Posterior vena cava (tissue), 2 donors: ENCODE results near the gene UNK. TPM values are rescaled to one million over a fixed set of nuclear protein-coding genes. Genes with fewer than 3 reads are reported as not detected.
A peak's percentile ranks its signal among the peaks of the same experiment; 100 is the strongest.

Experiments
- DNase-seq: peaks from one replicate; pipeline ENCODE4 v3.0.0-alpha.2; 2020; ENCODE audit warnings: low spot score
- intact Hi-C, 2 donors: fragments of 100-400 bp; cut with DNase I; formaldehyde crosslinking; loops; one replicate each; pipeline versions ENCODE4 v1.14.1 to v1.14.2; 2022 to 2023
- long read RNA-seq, 2 donors: library from polyadenylated mRNA; unstranded; transcript quantifications; one replicate each; pipeline ENCODE4 v2.0.0, GENCODE V29; 2020 to 2021
- total RNA-seq, 2 donors: library from RNA; stranded (reverse); fragmentation: NEBNext Ultra II Directional; extraction: Animal tissue kit (Norgen Biotek cat#: 25700); gene quantifications; one replicate each; pipeline ENCODE4 v1.2.1, GENCODE V29; 2021
- donor health status: DM: yes; HTN: yes; CAD: no.
- donor health status: DM: yes; HTN: yes; CAD: no.

The UNK gene, protein sequence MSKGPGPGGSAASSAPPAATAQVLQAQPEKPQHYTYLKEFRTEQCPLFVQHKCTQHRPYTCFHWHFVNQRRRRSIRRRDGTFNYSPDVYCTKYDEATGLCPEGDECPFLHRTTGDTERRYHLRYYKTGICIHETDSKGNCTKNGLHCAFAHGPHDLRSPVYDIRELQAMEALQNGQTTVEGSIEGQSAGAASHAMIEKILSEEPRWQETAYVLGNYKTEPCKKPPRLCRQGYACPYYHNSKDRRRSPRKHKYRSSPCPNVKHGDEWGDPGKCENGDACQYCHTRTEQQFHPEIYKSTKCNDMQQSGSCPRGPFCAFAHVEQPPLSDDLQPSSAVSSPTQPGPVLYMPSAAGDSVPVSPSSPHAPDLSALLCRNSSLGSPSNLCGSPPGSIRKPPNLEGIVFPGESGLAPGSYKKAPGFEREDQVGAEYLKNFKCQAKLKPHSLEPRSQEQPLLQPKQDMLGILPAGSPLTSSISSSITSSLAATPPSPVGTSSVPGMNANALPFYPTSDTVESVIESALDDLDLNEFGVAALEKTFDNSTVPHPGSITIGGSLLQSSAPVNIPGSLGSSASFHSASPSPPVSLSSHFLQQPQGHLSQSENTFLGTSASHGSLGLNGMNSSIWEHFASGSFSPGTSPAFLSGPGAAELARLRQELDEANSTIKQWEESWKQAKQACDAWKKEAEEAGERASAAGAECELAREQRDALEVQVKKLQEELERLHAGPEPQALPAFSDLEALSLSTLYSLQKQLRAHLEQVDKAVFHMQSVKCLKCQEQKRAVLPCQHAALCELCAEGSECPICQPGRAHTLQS
- total RNA-seq, result 10 to 100 TPM; 23.3 to 32.9 TPM
- long read RNA-seq, donor 1, partial matches to known transcripts, result 2 of 6 reads
- long read RNA-seq, donor 1, other reads (novel, unspliced or antisense), result 0 of 6 reads
- long read RNA-seq, donor 2, transcript UNK-202 (4 exons, 1,312 nt), result major isoform, 6 of 8 reads
- long read RNA-seq, donor 2, partial matches to known transcripts, result 0 of 8 reads
- long read RNA-seq, donor 2, other reads (novel, unspliced or antisense), result 2 of 8 reads

DNA sequence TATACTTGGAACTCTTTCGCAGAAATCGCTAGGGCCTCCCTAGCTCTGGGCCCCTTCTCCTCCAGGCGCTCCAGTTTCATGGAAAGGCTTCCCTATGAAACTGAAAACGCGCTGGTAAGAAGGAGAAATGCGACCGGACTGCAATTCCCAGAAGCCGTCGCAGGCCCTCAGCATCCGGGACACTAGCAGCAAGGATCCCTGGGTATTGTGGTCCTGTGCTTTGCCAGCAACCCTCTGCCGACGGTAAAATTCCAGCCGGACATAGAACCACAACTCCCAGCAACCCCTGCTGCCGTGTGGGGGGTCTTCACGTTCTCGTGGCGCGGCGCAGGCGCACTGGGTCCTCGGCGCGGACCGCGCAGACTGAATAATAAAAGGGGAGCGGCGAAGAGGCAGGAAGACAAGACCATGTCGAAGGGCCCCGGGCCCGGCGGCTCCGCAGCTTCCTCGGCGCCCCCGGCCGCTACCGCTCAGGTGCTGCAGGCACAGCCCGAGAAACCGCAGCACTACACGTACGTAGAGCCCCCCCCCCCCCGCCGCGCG lies at the start of gene UNK:
UNK (plus strand) TSS at position 334 of the 543 bp plus-strand sequence; CDS start at position 409, 75 bp downstream.
- intact Hi-C loops, result loop anchor here in 1 of 2 donors (5.0 kb wide), 1 partner anchor 43 kb away; no protein-coding TSS in a partner anchor
- peak; percentile 99 for DNase-seq

DNA sequence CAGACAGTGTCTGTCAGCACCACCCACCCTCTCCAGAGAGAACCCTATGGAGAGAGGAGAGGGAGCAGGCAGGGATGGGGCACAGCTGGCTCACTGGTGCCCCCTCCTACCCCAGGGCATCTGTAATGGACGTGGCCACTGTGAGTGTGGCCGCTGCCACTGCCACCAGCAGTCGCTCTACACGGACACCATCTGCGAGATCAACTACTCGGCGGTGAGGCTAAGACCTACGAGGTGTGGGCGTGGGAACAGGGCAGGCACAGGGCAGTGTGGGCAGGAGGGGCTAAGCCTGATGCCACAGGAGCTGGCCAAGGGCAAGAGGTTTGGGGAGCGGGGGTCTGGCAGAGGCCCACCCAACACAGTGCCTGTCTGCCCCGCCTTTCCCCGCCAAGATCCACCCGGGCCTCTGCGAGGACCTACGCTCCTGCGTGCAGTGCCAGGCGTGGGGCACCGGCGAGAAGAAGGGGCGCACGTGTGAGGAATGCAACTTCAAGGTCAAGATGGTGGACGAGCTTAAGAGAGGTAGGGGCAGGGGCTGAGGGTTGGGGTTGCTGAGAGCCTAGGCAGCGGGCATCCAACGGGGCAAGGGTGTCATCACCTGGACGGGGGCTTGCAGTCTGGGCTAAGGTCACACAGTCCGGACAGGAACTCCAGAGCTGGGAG lies 48.3 kb upstream of the UNK start:
- no peak for DNase-seq
- intact Hi-C loops, result no loop called here

DNA sequence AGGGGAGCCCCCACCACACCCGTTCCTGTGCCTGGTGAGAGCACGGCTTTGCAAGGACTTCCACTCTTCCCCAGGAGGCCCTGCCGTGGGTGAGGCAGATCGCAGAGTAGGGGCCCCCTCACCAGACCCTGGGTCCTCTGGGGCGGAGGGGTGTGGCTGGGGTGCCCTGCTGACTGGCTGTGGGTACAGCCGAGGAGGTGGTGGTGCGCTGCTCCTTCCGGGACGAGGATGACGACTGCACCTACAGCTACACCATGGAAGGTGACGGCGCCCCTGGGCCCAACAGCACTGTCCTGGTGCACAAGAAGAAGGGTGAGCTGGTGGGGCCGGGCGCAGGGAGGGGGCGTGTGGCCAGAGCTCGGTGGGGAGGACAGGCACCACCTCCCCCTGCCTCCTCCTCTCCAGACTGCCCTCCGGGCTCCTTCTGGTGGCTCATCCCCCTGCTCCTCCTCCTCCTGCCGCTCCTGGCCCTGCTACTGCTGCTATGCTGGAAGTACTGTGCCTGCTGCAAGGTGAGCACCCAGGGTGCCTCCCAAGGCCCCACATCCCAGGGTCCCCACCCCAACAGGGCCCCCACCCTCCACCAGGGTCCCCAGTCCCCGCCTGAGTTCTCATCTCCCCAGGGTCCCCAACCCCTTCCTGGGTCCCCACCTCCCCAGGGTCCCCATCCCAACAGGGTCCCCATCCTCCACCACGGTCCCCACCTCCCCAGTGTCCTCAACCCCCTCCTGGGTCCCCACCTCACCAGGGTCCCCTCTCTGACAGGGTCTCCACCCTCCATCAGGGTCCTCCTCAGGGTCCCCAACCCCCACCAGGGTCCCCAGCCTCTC lies 47.3 kb upstream of the UNK start:
- DNase-seq, result no peak
- intact Hi-C loops, result no loop called here

DNA sequence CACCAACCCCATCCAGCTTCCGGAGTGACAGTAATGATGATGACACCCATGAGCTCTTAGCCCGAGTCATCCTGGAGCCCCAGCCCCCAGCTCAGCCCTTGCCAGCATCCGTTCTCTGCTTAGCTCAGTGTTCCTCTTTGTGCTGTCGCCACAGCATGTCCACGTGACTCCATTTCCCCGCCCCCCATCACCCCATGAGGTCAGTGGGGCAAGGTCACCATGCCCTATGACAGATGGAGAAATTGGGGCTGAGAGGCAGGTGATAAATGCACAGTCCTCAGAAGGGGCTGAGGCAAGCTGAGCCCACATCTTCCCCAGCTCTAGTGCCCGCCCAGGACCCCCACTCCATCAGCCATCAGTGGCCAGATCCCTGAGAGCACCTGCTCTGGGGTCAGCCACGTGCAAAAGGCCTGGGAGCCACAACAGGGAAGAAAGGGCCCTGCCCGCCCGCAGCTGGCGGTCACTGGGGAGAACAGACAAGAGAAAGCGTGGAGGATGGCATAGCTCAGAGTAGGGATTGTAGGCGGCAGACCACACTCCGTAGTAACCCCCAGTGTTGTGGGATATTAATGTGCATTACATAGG lies 46.3 kb upstream of the UNK start:
- DNase-seq, result peak; percentile 93
- intact Hi-C loops, result no loop called here

DNA sequence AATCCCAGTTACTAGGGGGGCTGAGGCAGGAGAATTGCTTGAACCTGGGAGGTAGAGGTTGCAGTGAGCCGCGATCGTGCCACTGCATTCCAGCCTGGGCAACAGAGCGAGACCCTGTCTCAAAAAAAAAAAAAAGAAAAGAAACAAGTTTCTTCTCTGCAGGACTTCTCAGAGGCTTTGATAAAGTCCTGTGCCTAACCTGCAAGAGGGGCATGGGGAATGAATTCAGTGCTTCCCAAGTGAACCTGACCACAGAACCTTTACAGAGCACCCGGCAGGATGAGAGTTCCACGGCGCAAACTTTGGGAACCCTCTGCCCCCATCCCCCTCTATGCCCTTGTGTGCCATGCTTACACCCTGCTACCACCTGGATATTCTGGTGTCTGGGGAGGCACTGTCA lies 45.4 kb upstream of the UNK start:
- DNase-seq, result no peak
- intact Hi-C loops, result no loop called here

DNA sequence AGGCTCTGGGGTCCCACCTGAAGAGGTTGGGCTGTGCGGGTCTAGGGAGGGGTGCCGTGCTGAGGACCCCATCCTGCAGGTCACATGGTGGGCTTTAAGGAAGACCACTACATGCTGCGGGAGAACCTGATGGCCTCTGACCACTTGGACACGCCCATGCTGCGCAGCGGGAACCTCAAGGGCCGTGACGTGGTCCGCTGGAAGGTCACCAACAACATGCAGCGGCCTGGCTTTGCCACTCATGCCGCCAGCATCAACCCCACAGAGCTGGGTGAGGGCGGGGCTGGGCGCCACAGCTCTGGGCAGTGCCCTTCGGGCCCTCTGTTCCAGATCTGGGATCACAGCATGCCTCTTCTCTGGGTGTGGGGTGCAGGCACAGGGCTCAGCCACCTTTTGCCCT lies 44.8 kb upstream of the UNK start:
- no peak for DNase-seq

DNA sequence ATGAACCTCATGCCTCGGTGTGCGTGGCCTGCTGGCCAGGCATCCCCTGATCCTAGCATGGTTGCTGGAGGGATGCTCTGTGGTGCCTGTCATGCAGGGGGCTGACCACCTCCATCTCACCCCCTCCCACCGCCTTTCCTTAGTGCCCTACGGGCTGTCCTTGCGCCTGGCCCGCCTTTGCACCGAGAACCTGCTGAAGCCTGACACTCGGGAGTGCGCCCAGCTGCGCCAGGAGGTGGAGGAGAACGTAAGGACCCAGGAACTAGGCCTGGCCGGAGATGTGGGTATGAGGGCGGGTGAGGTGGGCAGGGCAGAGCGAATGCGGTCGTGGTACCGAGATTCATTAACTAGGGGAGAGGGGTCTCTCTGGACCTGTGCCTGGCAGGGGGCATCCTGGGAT lies 44.4 kb upstream of the UNK start:
- intact Hi-C loops, result loop anchor here in 1 of 2 donors (5.0 kb wide), 1 partner anchor 53 kb away; no protein-coding TSS in a partner anchor
- DNase-seq, result no peak

More for the DNA sequence above, 44.8 kb upstream of the UNK start:
- intact Hi-C loops, result loop anchor here in 1 of 2 donors (5.0 kb wide), 1 partner anchor 52 kb away; no protein-coding TSS in a partner anchor

DNA sequence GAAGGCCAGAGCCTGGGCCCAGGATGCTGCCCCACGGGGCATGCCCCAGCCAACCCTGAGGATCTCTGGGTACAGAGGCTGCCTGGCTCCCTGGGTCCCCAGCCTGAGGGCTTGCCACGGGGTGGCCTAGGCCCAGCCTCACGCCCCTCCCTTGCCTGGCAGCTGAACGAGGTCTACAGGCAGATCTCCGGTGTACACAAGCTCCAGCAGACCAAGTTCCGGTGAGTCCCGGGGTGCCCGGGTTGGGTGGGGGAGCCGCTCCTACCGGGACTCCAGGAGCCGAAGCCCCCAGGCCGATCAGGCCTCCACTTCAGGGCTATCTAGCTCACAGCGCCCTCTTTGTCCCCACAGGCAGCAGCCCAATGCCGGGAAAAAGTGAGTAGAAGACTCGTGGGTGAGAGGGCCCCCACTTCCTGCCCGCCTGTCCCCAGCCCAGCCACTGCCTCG lies 44.0 kb upstream of the UNK start:
- intact Hi-C loops, result loop anchor here in 1 of 2 donors (5.0 kb wide), 1 partner anchor 53 kb away; no protein-coding TSS in a partner anchor
- no peak for DNase-seq

DNA sequence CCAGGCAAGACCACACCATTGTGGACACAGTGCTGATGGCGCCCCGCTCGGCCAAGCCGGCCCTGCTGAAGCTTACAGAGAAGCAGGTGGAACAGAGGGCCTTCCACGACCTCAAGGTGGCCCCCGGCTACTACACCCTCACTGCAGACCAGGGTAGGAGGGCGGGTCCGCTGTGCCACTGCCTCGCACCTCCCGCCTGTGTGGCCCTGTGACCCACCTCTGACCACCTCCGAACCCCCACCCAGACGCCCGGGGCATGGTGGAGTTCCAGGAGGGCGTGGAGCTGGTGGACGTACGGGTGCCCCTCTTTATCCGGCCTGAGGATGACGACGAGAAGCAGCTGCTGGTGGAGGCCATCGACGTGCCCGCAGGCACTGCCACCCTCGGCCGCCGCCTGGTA lies 42.3 kb upstream of the UNK start:
- intact Hi-C loops, result loop anchor here in 1 of 2 donors (5.0 kb wide), 1 partner anchor 55 kb away; no protein-coding TSS in a partner anchor
- no peak for DNase-seq

DNA sequence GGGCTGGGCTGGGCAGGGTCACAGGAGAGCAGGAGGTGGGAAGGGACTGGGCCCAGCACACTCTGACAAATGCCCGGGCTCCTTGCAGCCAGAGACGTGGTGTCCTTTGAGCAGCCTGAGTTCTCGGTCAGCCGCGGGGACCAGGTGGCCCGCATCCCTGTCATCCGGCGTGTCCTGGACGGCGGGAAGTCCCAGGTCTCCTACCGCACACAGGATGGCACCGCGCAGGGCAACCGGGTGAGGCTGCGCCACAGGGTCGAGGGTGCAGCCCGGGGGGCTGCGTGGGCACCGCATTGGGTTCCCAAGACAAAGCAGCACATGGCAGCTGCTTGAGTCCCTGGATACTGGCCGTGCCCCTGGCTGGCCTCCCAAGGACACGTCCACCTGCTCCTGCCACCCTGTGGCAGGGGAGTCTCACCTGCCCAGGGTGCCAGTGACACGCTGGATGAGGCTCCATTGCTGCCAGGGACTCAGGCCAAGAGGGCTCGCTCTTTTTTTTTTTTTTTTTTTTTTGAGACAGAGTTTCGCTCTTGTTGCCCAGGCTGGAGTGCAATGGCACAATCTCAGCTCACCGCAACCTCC lies 40.9 kb upstream of the UNK start:
- no peak for DNase-seq
- intact Hi-C loops, result loop anchor here in 1 of 2 donors (5.0 kb wide), 1 partner anchor 56 kb away; no protein-coding TSS in a partner anchor

DNA sequence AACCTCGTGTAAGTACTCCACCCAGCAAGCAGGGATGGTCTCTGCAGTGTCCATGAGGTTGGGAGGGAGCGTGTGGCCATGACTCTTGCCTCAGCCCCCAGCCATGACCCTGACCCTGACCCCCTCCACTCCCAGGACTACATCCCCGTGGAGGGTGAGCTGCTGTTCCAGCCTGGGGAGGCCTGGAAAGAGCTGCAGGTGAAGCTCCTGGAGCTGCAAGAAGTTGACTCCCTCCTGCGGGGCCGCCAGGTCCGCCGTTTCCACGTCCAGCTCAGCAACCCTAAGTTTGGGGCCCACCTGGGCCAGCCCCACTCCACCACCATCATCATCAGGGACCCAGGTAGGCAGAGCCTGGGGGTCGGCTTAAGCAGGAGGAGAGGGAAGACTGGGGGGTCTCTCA lies 35.9 kb upstream of the UNK start:
- intact Hi-C loops, result loop anchor here (2.0 to 5.0 kb wide), 2 partner anchors 114 to 116 kb away; partner anchors contain the start of gene SMIM5 (in 1 of the 2)
- DNase-seq, result no peak

DNA sequence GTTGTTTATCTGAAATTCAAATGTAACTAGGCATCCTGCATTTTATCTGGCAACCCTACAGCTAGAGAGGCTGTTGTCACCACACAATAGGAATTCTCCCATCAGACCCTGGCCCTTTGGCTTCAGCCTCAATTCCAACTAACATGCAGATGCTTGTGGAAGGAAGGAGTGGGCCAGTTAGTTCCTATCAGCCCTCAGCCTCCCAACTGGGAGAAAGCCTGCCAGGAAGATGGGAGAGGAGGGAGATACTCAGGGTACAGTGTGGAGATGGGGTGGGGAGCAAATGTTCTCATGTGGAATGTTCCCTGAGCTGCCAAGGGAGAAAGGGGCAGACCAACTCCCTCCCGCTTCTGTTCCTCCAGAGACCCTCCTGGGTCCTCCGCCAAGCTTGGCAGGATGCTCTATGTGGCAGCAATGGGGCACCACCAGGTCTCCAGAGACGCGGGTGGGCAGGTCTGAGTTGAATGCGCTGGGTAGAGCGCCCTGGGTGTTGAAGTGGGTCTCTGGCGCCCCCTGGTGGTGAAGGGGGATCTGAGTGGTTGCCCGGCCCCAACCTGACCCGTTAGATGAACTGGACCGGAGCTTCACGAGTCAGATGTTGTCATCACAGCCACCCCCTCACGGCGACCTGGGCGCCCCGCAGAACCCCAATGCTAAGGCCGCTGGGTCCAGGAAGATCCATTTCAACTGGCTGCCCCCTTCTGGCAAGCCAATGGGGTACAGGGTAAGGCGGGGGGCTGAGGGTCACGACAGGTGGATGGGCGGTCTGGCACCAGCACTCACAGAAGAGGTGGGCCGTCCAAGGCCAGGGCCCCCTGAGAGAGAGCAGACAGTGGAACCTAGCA lies 34.8 kb upstream of the UNK start:
- intact Hi-C loops, result loop anchor here (2.0 to 10.0 kb wide), 4 partner anchors 72 to 117 kb away; partner anchors contain the start of gene SMIM5 (in 1 of the 2)

DNA sequence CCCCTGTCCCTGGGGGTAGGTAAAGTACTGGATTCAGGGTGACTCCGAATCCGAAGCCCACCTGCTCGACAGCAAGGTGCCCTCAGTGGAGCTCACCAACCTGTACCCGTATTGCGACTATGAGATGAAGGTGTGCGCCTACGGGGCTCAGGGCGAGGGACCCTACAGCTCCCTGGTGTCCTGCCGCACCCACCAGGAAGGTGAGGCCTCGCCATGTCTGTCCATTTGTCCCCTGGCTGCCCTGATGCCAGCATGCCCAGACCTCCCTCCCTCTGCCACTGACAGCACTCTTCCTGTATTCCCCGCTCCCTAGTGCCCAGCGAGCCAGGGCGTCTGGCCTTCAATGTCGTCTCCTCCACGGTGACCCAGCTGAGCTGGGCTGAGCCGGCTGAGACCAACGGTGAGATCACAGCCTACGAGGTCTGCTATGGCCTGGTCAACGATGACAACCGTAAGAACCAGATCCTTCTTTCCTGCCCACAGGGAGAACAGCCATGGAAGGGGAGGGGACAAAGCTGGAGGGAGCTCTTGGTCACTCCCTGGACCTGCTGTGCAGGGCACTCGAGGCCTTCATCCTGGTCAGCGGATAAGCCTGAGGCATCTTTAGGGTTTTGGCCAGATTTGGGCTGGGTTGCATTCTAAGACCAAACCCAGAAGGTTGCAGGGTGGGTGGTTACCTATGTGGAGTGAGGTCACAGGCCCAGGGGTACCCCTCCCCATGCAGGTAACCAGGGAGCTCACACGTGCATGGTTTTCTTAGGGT lies 33.8 kb upstream of the UNK start:
- intact Hi-C loops, result loop anchor here (1.0 to 10.0 kb wide), 3 partner anchors 71 to 84 kb away; no protein-coding TSS in a partner anchor
- DNase-seq, result no peak

More for the DNA sequence above, 34.8 kb upstream of the UNK start:
- DNase-seq, result peak; percentile 96

DNA sequence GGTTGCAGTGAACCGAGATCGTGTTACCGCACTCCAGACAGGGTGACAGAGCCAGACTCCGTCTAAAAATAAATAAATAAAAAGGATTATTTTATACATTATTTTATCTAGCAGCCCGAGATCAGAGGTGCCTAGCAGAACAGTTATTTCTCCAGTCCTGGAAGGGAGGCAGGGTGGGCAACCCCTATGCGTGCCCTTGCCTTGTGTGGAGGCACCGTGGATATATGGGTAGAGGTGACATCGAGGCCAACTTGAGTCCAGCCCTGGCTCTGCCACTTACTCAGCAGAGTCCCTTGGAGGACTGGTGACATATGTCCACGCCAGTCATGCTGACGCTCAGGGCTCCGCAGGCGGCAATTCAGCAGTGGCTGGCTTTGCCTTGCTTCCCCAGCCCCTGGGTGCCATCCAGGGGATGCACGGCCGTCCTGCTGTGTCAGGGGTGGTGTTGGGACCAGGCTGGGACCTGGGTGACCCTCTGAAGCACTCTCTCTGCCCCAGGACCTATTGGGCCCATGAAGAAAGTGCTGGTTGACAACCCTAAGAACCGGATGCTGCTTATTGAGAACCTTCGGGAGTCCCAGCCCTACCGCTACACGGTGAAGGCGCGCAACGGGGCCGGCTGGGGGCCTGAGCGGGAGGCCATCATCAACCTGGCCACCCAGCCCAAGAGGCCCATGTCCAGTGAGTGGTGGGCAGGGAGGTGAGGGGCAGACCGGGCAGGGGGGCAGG lies 32.8 kb upstream of the UNK start:
- intact Hi-C loops, result loop anchor here (1.0 to 10.0 kb wide), 3 partner anchors 72 to 83 kb away; no protein-coding TSS in a partner anchor
- no peak for DNase-seq

DNA sequence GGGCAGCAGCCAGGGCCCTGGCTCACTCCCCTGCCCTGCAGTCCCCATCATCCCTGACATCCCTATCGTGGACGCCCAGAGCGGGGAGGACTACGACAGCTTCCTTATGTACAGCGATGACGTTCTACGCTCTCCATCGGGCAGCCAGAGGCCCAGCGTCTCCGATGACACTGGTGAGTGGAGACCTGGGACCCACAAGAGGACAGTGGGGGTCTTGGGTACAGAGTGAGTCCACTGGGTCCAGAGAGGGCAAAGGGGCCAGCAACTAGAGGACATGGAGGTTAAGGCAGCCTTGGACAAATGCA lies 32.2 kb upstream of the UNK start:
- DNase-seq, result no peak
- intact Hi-C loops, result loop anchor here (5.0 to 10.0 kb wide), 2 partner anchors 75 to 82 kb away; no protein-coding TSS in a partner anchor
